Hematopoietic multipotent progenitor cell treated with erythropoietin and hydrocortisone succinate and interleukin-3 and kit ligand, for 17 days (in vitro differentiated cells): ENCODE measurements around the gene RNF212.

ENCODE experiments used
- DNase-seq: peaks from one replicate; pipeline ENCODE4 v3.0.0-alpha.2; 2015; ENCODE audit warnings: low spot score

The RNF212 gene

GRCh38 chr4:1090465-1091440 is 22.6 kb downstream of the RNF212 start:
- DNase-seq: no peak

- DNase-seq: no peak
These were observed 23.3 kb downstream of the RNF212 start for GRCh38 chr4:1090036-1090435.

- DNase-seq: no peak
These were observed 26.0 kb downstream of the RNF212 start for GRCh38 chr4:1087371-1087770.

- DNase-seq: no peak
These were observed 27.4 kb downstream of the RNF212 start for GRCh38 chr4:1086011-1086410.

- no peak for DNase-seq
These were observed 28.0 kb downstream of the RNF212 start for GRCh38 chr4:1085404-1085799.

GRCh38 chr4:1084796-1085403 is 28.5 kb downstream of the RNF212 start:
- DNase-seq: no peak

- no peak for DNase-seq
These were observed 29.0 kb downstream of the RNF212 start for GRCh38 chr4:1084394-1084793.

- DNase-seq: peak; percentile 92
These were observed 30.9 kb downstream of the RNF212 start for GRCh38 chr4:1082215-1083182.

GRCh38 chr4:1081689-1082040 is 31.7 kb downstream of the RNF212 start:
- no peak for DNase-seq

GRCh38 chr4:1080961-1081688 is 32.2 kb downstream of the RNF212 start:
- peak; percentile 64 for DNase-seq

- no peak for DNase-seq
These were observed 32.9 kb downstream of the RNF212 start for GRCh38 chr4:1080432-1080831.

GRCh38 chr4:1079711-1080265 is 33.6 kb downstream of the RNF212 start:
- DNase-seq: no peak

- DNase-seq: no peak
These were observed 34.9 kb downstream of the RNF212 start for GRCh38 chr4:1078490-1078889.

GRCh38 chr4:1077711-1078477 is 35.5 kb downstream of the RNF212 start:
- no peak for DNase-seq

- no peak for DNase-seq
These were observed 37.3 kb downstream of the RNF212 start for GRCh38 chr4:1075809-1076699.

GRCh38 chr4:1075225-1075624 is 38.1 kb downstream of the RNF212 start:
- DNase-seq: no peak

- no peak for DNase-seq
These were observed 39.3 kb downstream of the RNF212 start for GRCh38 chr4:1074077-1074476.

GRCh38 chr4:1072830-1073446 is 40.4 kb downstream of the RNF212 start:
- DNase-seq: peak; percentile 68

- no peak for DNase-seq
These were observed 44.0 kb downstream of the RNF212 start for GRCh38 chr4:1069394-1069793.
